Breast epithelium (tissue), 4 donors: ENCODE results near the gene NCOA5. TPM values are rescaled to one million over a fixed set of nuclear protein-coding genes. Genes with fewer than 3 reads are reported as not detected.

Experiments used
- DNase-seq, 2 donors: peaks; one replicate each; pipeline ENCODE4 v3.0.0-alpha.2; 2019; ENCODE audit warnings: low spot score in 2 of 2
- H3K27ac ChIP-seq, 2 donors: fragments of 200-600 bp; sonication (generic) in 1 of 2; one replicate each; pipeline ENCODE4 v1.5.1; 2016 to 2019; ENCODE audit warnings: mild to moderate bottlenecking in 1 of 2
- H3K27me3 ChIP-seq, 2 donors: fragments of 200-600 bp; sonication (generic) in 1 of 2; one replicate each; pipeline versions ENCODE4 v1.5.1 to v1.6.0; 2017 to 2019; ENCODE audit warnings: control low read depth in 1 of 2, mild to moderate bottlenecking in 1 of 2
- H3K36me3 ChIP-seq: fragments of 200-600 bp; one replicate; pipeline ENCODE4 v1.5.1; 2019
- H3K4me1 ChIP-seq, 2 donors: fragments of 200-600 bp; sonication (generic); one replicate each; pipeline ENCODE4 v1.5.1; 2016 to 2019; ENCODE audit warnings: control low read depth in 1 of 2
- H3K4me3 ChIP-seq, 3 donors: fragments of 200-600 bp; sonication (generic); 1 replicate in 2 of 3; 2 replicates in 1 of 3; pipeline ENCODE4 v1.5.1; 2016 to 2019; ENCODE audit warnings: mild to moderate bottlenecking in 3 of 3, moderate library complexity in 2 of 3
- H3K9me3 ChIP-seq, 2 donors: fragments of 200-600 bp; sonication (generic) in 1 of 2; one replicate each; pipeline ENCODE4 v1.5.1; 2016 to 2019; ENCODE audit warnings: control low read depth in 1 of 2
- POLR2A ChIP-seq: fragments of 450-650 bp; IDR thresholded peaks from one replicate; pipeline ENCODE4 v1.6.1; 2016; ENCODE audit warnings: antibody characterized with exemption, mild to moderate bottlenecking, moderate library complexity
- POLR2AphosphoS5 ChIP-seq, 3 donors: sonication (generic); formaldehyde crosslinking; IDR thresholded peaks; one replicate each; pipeline ENCODE4 v1.6.1; 2017; ENCODE audit warnings: antibody characterized with exemption in 3 of 3
- intact Hi-C: fragments of 100-400 bp; cut with DNase I; formaldehyde crosslinking; loops from one replicate; pipeline ENCODE4 v1.15.1; 2023; ENCODE audit warnings: low total_unique reads
- total RNA-seq, 3 donors: library from RNA; depleted of rRNA; stranded (reverse); fragments of >200 nt; gene quantifications; one replicate each; pipeline ENCODE4 v1.1.0, GENCODE V29; 2016
- TF ChIP-seq, protein P1 (sequence below), 3 donors: fragments of 450-650 bp; IDR thresholded peaks; one replicate each; pipeline ENCODE4 v1.5.1; 2016 to 2017; ENCODE audit warnings: antibody characterized with exemption in 3 of 3, mild to moderate bottlenecking in 3 of 3, moderate library complexity in 3 of 3

NCOA5 gene
- total RNA-seq, 3 donors from 2014 or later: 30.1 to 59.7 (median 36.1) TPM

DNA sequence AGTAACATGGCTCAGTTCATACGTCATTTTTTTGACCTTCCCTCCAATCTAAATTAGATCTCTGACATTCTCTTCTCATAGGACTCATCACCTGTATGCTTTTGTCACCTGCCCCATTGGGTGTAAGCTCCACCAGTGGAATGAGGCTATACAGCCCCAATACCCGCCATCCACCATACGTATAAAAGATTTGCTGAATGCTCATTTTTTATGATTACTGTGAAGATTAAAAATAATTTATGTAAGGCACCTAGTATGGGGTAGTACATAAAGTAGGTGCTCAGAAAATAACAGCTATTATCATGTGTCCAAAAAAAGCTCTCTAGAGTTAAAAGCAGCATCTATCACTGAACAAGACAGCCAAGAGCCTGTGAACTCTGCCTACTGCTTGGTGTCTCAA lies 24.1 kb downstream of the NCOA5 start:
- no peaks in the 10 kb centered on the region for H3K9me3 ChIP-seq
- no peak overlapping the region for H3K27ac ChIP-seq
- no peak overlapping the region for H3K4me3 ChIP-seq
- H3K36me3 ChIP-seq: peaks cover 42% of the 10 kb centered on the region
- H3K27me3 ChIP-seq: no peaks in the 10 kb centered on the region
- no peaks in the 10 kb centered on the region for H3K4me1 ChIP-seq
- intact Hi-C loops: no loop called here
- no peak for DNase-seq
- TF ChIP-seq POLR2A: no peak
- TF ChIP-seq, protein P1, sequence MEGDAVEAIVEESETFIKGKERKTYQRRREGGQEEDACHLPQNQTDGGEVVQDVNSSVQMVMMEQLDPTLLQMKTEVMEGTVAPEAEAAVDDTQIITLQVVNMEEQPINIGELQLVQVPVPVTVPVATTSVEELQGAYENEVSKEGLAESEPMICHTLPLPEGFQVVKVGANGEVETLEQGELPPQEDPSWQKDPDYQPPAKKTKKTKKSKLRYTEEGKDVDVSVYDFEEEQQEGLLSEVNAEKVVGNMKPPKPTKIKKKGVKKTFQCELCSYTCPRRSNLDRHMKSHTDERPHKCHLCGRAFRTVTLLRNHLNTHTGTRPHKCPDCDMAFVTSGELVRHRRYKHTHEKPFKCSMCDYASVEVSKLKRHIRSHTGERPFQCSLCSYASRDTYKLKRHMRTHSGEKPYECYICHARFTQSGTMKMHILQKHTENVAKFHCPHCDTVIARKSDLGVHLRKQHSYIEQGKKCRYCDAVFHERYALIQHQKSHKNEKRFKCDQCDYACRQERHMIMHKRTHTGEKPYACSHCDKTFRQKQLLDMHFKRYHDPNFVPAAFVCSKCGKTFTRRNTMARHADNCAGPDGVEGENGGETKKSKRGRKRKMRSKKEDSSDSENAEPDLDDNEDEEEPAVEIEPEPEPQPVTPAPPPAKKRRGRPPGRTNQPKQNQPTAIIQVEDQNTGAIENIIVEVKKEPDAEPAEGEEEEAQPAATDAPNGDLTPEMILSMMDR (IDR thresholded peaks at IDR 0.05): no peak
- no peak for TF ChIP-seq POLR2AphosphoS5 (IDR thresholded peaks at IDR 0.05)

DNA sequence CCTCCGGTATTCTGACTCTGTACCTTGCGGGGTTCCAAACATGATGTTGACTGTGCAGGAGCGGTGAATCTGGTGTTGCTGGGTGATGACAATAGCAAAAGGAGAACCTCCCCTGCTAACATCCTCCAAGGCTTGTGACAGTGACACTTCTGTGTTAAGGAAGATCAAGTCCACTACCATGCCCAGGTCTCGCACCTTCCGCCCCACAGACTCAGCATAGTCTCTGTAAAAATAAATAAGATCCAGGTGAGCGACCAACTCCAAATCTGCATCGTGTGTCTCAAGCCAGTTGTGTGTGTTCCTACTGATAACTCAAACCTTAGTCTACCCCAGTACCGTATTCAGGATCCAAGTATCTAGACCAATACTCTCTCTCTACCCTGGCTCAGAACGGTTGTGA lies 24.8 kb downstream of the NCOA5 start:
- Histone ChIP-seq H3K27me3 (no peaks in the 10 kb centered on the region), H3K4me3 (no peak overlapping the region), H3K9me3 (no peaks in the 10 kb centered on the region), H3K4me1 (no peaks in the 10 kb centered on the region), H3K36me3 (peaks cover 42% of the 10 kb centered on the region), H3K27ac (no peak overlapping the region)
- no peak for DNase-seq
- TF ChIP-seq, protein P1 (IDR thresholded peaks at IDR 0.05): no peak
- no peak for TF ChIP-seq POLR2A
- TF ChIP-seq POLR2AphosphoS5 (IDR thresholded peaks at IDR 0.05): no peak
- intact Hi-C loops: no loop called here

DNA sequence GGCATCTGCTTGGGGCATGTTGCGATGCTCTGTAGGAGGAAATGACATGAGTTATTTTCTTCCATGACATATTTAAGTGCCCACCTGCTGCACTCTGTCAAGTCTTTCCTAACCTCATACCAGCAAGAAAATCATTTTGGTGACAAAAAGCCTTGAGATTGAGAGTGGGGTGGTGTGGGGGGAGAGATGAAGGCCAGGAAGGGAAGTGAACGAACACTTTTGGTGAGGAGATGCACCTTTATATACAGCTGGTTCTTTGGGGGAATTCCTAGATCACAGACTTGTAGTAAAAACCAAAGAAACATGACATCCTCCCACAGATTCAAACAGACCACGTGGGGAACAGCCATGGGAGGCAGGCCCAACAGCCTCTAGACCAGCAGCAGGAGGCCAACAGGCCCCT lies 26.1 kb downstream of the NCOA5 start:
- Histone ChIP-seq H3K27ac (no peak overlapping the region), H3K36me3 (peaks cover 42% of the 10 kb centered on the region), H3K9me3 (no peaks in the 10 kb centered on the region), H3K4me1 (peaks cover 0 to 2% of the 10 kb centered on the region in 2 donors), H3K27me3 (no peaks in the 10 kb centered on the region), H3K4me3 (no peak overlapping the region)
- TF ChIP-seq POLR2AphosphoS5 (IDR thresholded peaks at IDR 0.05) (no peak), POLR2A (no peak)
- TF ChIP-seq, protein P1 (IDR thresholded peaks at IDR 0.05): no peak
- DNase-seq: no peak
- intact Hi-C loops: no loop called here

DNA sequence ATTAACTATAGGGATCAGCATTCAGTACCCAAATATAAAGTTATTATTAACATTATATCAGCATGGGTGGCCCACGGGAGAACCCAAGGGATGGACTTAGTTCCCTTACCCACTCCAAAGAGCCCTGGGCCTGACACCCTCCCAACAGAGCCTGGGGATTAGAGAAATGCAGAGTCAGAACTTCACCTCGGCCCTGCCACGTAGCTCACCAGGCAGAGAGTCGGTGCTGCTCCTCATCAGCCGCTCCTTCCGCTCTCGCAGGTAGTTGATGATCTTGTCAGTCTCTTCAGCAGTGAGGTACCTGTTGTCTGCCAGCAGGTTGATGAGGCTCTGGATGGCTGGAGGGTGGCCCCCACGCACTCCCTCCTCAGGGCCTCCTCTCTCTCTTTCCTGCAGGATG lies 26.6 kb downstream of the NCOA5 start:
- Histone ChIP-seq H3K36me3 (peaks cover 42% of the 10 kb centered on the region), H3K27me3 (no peaks in the 10 kb centered on the region), H3K9me3 (no peaks in the 10 kb centered on the region), H3K27ac (no peak overlapping the region), H3K4me3 (no peak overlapping the region), H3K4me1 (peaks cover 0 to 7% of the 10 kb centered on the region in 2 donors)
- TF ChIP-seq, protein P1 (IDR thresholded peaks at IDR 0.05): no peak
- no peak for TF ChIP-seq POLR2AphosphoS5 (IDR thresholded peaks at IDR 0.05)
- TF ChIP-seq POLR2A: no peak
- intact Hi-C loops: no loop called here
- DNase-seq: no peak

DNA sequence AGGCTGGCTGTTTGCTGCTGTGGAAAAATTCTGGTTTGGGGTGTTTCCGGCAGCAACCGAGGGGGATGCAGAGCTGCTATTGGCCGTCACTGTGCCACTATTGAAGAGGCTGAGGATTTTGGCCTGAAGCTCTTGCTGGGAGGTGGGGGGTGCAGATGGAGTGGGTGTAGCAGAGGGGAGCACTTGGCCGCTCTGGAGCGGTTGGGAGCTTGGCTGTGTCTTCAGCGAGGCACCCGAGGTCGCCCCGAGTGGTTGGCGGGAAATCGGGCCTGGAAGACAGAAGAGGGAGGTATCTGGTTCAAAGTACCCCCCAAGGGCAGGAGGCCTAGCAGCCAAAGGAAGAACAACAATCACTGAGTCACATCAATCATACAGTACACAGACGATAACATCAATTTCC lies 27.1 kb downstream of the NCOA5 start:
- Histone ChIP-seq H3K9me3 (no peaks in the 10 kb centered on the region), H3K4me3 (no peak overlapping the region), H3K4me1 (peaks cover 0 to 8% of the 10 kb centered on the region in 2 donors), H3K27me3 (no peaks in the 10 kb centered on the region), H3K27ac (no peak overlapping the region), H3K36me3 (peaks cover 42% of the 10 kb centered on the region)
- intact Hi-C loops: no loop called here
- no peak for DNase-seq
- TF ChIP-seq, protein P1 (IDR thresholded peaks at IDR 0.05): no peak
- TF ChIP-seq POLR2A (no peak), POLR2AphosphoS5 (IDR thresholded peaks at IDR 0.05) (no peak)
